Endodermal cell (in vitro differentiated cells): ENCODE data around the gene ARL4C. TPM values are rescaled to one million over a fixed set of nuclear protein-coding genes. Genes with fewer than 3 reads are reported as not detected.

Experiments
- DNase-seq: peaks from one replicate; pipeline ENCODE4 v3.0.0-alpha.2; 2017
- H3K27ac ChIP-seq: 2 replicates; pipeline ENCODE4 v1.5.1; 2013; ENCODE audit warnings: mild to moderate bottlenecking, low read depth, low read length, moderate library complexity
- H3K27me3 ChIP-seq: 2 replicates; pipeline ENCODE4 v1.6.1; 2013; ENCODE audit warnings: mild to moderate bottlenecking, low read length, moderate library complexity; ENCODE audit not compliant: insufficient read depth, control insufficient read depth, poor library complexity, severe bottlenecking
- H3K36me3 ChIP-seq: 2 replicates; pipeline ENCODE4 v1.7.0; 2013; ENCODE audit warnings: mild to moderate bottlenecking, low read length, moderate library complexity; ENCODE audit not compliant: control insufficient read depth, insufficient read depth
- H3K4me1 ChIP-seq: one replicate; pipeline ENCODE4 v1.7.0; 2013; ENCODE audit warnings: low read length; ENCODE audit not compliant: control insufficient read depth, insufficient read depth
- H3K4me3 ChIP-seq: 2 replicates; pipeline ENCODE4 v1.5.1; 2013; ENCODE audit warnings: mild to moderate bottlenecking, low read length, moderate library complexity
- H3K9ac ChIP-seq: 2 replicates; pipeline ENCODE4 v1.6.1; 2013; ENCODE audit warnings: mild to moderate bottlenecking, low read length, moderate library complexity; ENCODE audit not compliant: poor library complexity, severe bottlenecking; ENCODE audit errors: extremely low read depth
- H3K9me3 ChIP-seq: 2 replicates; pipeline ENCODE4 v1.6.1; 2013; ENCODE audit warnings: mild to moderate bottlenecking, low read length, moderate library complexity; ENCODE audit not compliant: control insufficient read depth
- H3K27ac Mint-ChIP-seq: 2 replicates; pipeline ENCODE4 v1.8.0; 2020; ENCODE audit warnings: mixed read lengths
- H3K27me3 Mint-ChIP-seq: 2 replicates; pipeline ENCODE4 v1.8.0; 2021; ENCODE audit warnings: mild to moderate bottlenecking, mixed read lengths; ENCODE audit not compliant: insufficient read depth
- H3K36me3 Mint-ChIP-seq: 2 replicates; pipeline ENCODE4 v1.8.0; 2020; ENCODE audit warnings: low read depth, mixed read lengths
- H3K4me1 Mint-ChIP-seq: 2 replicates; pipeline ENCODE4 v1.8.0; 2020; ENCODE audit warnings: mixed read lengths
- H3K4me3 Mint-ChIP-seq: 2 replicates; pipeline ENCODE4 v1.8.0; 2020; ENCODE audit warnings: mild to moderate bottlenecking, moderate library complexity, mixed read lengths
- H3K9me3 Mint-ChIP-seq: 2 replicates; pipeline ENCODE4 v1.8.0; 2020; ENCODE audit warnings: mild to moderate bottlenecking, mixed read lengths
- WGBS, 2 experiments: methylation state at CpG; one replicate each; pipeline versions ENCODE4 v1.1.5 to v1.1.7; 2013; ENCODE audit warnings: missing lambda C conversion rate in 2 of 2, mixed read lengths in 1 of 2; ENCODE audit not compliant: insufficient coverage in 1 of 2, insufficient read length in 1 of 2; 5-methylcytosine and 5-hydroxymethylcytosine counted together
- total RNA-seq, 2 donors: library from RNA; stranded (reverse); fragmentation: NEBNext Ultra II Directional in 1 of 2; extraction: Animal tissue kit (Norgen Biotek cat#: 25700) in 1 of 2; gene quantifications; 2 replicates in 1 of 2; 3 replicates in 1 of 2; pipeline ENCODE4 v1.2.1, GENCODE V29; 2021
- TF ChIP-seq, protein P1 (sequence below): fragments of 200-600 bp; sonication (generic); conservative IDR thresholded peaks from 2 replicates; pipeline ENCODE4 v1.5.0; 2021; ENCODE audit warnings: antibody characterized with exemption, mild to moderate bottlenecking

ARL4C gene
- total RNA-seq, 2 donors from 2014 or later, result 9.3 to 21.7 TPM

DNA sequence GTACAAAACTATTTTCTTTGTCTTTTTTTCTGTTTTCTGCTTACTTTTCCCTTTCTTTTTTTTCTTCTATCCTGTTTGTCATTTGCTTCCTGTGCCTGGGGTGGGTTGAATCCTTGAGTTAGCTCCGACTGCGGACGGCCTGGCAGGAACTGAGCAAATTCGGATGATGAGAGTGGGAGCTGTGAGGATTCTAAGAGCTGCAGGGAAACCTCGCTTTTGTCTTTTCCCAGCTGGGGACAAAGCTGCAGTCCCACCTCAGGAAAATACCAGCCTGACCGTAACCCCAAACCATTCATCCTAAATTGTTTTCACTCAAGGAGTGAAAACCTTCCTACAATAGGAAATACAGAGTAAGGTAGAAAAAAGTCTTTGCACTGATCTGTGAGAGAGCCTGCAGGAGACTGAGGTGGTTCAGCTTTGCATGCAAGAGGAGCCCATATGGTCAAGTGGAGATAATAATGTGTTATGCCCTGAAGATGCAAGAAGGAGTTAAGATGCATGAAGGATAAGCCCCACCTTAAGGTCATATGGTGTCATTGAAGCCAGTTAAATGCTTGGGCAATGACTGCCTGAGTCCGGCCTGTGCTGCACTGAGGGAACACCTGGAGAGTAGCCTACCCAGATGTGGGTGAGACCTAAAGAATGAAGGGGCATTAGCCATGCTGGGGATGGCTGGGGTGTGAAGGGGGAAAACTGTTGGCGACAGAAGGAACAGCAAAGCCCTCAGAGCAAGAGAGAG lies 31.7 kb upstream of the ARL4C start:
- no peaks in the 10 kb centered on the region for H3K4me1 ChIP-seq
- peaks cover 7% of the 10 kb centered on the region for H3K9me3 Mint-ChIP-seq
- H3K9me3 ChIP-seq, result no peaks in the 10 kb centered on the region
- H3K27me3 ChIP-seq, result no peaks in the 10 kb centered on the region
- H3K4me3 ChIP-seq, result no peak overlapping the region
- no peaks in the 10 kb centered on the region for H3K36me3 ChIP-seq
- TF ChIP-seq, protein P1, sequence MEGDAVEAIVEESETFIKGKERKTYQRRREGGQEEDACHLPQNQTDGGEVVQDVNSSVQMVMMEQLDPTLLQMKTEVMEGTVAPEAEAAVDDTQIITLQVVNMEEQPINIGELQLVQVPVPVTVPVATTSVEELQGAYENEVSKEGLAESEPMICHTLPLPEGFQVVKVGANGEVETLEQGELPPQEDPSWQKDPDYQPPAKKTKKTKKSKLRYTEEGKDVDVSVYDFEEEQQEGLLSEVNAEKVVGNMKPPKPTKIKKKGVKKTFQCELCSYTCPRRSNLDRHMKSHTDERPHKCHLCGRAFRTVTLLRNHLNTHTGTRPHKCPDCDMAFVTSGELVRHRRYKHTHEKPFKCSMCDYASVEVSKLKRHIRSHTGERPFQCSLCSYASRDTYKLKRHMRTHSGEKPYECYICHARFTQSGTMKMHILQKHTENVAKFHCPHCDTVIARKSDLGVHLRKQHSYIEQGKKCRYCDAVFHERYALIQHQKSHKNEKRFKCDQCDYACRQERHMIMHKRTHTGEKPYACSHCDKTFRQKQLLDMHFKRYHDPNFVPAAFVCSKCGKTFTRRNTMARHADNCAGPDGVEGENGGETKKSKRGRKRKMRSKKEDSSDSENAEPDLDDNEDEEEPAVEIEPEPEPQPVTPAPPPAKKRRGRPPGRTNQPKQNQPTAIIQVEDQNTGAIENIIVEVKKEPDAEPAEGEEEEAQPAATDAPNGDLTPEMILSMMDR, result peak; percentile 47
- H3K4me3 Mint-ChIP-seq, result no peak overlapping the region
- no peak overlapping the region for H3K27ac Mint-ChIP-seq
- no peaks in the 10 kb centered on the region for H3K36me3 Mint-ChIP-seq
- H3K27ac ChIP-seq, result no peak overlapping the region
- no peaks in the 10 kb centered on the region for H3K27me3 Mint-ChIP-seq
- H3K4me1 Mint-ChIP-seq, result peaks cover 7% of the 10 kb centered on the region
- no peak overlapping the region for H3K9ac ChIP-seq
- DNase-seq, result no peak
- 83 to 84% methylated on average over 1 to 8 of the region's 8 CpGs for WGBS, 2 experiments

DNA sequence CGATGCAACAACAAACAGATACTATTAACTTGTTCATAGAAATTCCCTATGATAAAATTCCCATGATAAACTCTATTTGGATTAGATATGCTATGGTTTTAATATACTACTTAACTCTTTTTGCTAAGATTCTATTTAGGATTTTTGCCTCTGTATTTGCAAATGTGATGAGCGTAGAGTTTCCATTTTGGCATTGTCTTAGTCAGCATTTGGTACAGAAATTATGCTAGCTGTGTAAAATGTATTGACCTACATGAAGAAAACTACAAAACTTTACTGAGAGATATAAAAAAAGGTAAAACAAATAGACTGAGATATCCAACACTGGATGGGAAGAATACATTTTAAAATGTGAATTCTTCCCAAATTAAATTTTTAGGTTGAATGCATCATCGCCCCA lies 29.8 kb upstream of the ARL4C start:
- Histone ChIP-seq H3K4me1 (no peaks in the 10 kb centered on the region), H3K27ac (no peak overlapping the region), H3K36me3 (no peaks in the 10 kb centered on the region), H3K9ac (no peak overlapping the region), H3K4me3 (no peak overlapping the region), H3K9me3 (no peaks in the 10 kb centered on the region), H3K27me3 (no peaks in the 10 kb centered on the region)
- H3K4me1 Mint-ChIP-seq, result peaks cover 7% of the 10 kb centered on the region
- H3K4me3 Mint-ChIP-seq, result no peak overlapping the region
- peaks cover 7% of the 10 kb centered on the region for H3K9me3 Mint-ChIP-seq
- no peaks in the 10 kb centered on the region for H3K27me3 Mint-ChIP-seq
- WGBS, 2 experiments, result 97% methylated on average over 2 of the region's 3 CpGs; no CpG with 5 or more reads in 1 of the 2 experiments
- TF ChIP-seq, protein P1, result no peak
- H3K36me3 Mint-ChIP-seq, result no peaks in the 10 kb centered on the region
- no peak overlapping the region for H3K27ac Mint-ChIP-seq
- no peak for DNase-seq

DNA sequence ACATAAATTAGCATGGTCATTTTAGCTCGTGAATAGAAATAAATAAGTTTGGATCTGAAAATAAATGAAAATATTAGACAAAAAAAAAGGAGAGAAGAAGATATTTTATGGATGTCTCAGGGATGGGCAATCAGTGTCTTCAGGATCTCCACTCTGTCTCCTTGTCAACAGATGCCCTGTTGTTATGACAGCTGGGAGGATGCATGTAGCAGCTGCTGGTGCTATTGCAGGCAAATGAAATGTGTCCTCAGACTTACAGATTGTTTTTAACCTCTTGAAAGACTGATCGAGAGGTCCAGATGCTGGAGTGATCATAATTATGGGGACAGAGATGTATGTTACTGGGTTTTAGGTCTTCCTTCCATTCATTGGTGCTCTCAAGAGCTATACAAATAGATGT lies 24.7 kb upstream of the ARL4C start:
- H3K27me3 ChIP-seq, result no peaks in the 10 kb centered on the region
- Mint-ChIP-seq H3K9me3 (peaks cover 7% of the 10 kb centered on the region), H3K4me1 (no peaks in the 10 kb centered on the region), H3K27ac (no peak overlapping the region), H3K27me3 (no peaks in the 10 kb centered on the region), H3K36me3 (no peaks in the 10 kb centered on the region), H3K4me3 (no peak overlapping the region)
- H3K9me3 ChIP-seq, result no peaks in the 10 kb centered on the region
- H3K4me1 ChIP-seq, result no peaks in the 10 kb centered on the region
- WGBS, 2 experiments, result 83 to 100% methylated on average over 1 to 2 of the region's 2 CpGs
- no peak overlapping the region for H3K27ac ChIP-seq
- H3K9ac ChIP-seq, result no peak overlapping the region
- TF ChIP-seq, protein P1, result no peak
- DNase-seq, result no peak
- H3K36me3 ChIP-seq, result no peaks in the 10 kb centered on the region
- no peak overlapping the region for H3K4me3 ChIP-seq
